ENCODE results near the gene SLC6A2.
"Not testable (repeated sequence)": the region's sequence is repeated elsewhere in the genome, so short reads cannot be mapped to it uniquely, and the experiment has no call there.

SLC6A2 gene

DNA sequence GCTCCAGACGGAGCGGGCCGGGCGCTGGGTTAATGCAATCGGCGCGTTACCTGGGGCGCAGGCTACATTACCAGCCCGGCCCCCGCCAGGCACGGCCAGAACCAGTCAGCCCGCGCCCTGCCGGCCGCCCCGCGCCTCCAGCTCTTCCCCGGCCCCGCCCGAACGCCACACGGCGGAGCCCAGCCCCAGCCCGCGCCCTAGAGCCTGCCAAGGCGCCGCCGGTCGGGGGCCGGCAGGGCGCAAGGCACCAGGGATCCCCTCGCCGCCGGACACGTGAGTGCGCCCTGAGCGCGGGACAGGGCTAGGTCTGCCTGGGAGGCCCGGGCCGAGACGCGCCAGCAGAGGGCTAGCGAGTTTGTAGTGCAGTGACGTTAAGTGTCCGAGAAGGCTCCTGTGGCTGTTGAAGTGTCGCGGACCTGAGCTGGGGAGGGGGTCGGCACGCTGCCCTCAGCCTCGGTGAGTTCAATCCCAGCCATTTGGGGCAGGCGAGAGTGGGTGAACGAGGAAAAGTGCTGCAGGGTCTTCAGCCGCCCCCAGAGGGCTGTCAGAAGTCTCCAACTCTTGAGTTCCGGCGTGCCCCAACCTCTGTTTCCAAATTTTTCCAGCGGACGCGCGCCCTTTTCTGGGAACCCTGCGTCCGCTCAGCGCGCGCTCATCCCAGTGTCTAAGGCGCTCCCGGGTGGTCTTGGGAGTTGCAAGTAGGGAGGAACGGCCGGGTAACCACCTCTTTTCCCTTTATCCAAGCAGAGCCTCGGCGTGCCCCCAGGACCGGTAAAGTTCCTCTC is at the start of gene SLC6A2:
Gene SLC6A2 (plus strand): TSS at position 92 of the 785 bp plus-strand sequence. CDS start 707 bp downstream, outside the sequence.
- in situ Hi-C loops (cut with MboI; ENCODE audit: low sequenced_read_pairs): no loop called here

DNA sequence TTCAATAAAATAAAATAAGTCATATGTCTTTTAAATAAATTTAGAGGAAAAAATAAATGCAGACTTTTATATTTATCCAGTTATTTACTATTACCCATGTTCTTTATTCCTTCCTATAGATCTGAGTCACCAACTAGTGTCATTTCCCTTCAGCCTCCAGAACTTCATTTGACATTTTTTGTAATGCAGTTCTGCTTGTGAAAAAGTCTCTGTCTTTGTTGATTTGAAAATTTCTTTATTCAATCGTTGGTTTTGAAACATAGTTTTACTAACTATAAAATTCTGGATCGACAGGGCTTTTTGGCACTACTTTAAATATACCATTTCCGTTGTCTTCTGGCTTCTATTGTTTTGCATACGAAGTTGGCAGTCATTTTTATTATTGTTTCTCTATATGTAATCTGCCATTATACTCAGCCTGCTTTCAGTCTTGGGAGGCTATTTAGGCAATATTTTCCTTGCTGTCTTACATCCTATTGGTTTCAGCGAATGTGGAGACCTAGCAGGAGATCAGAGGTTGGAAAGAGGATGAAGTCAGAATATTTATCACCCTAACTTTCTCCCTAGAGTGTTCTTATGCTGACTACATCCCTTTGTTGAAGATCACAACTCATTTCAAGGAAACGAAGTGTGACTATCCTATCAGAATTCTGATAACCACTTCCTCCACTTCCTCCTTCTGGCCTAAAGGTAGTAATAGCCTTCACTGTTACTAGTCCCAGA is 42.0 kb upstream of the SLC6A2 start:
- in situ Hi-C loops (cut with MboI; ENCODE audit: low sequenced_read_pairs): no loop called here

DNA sequence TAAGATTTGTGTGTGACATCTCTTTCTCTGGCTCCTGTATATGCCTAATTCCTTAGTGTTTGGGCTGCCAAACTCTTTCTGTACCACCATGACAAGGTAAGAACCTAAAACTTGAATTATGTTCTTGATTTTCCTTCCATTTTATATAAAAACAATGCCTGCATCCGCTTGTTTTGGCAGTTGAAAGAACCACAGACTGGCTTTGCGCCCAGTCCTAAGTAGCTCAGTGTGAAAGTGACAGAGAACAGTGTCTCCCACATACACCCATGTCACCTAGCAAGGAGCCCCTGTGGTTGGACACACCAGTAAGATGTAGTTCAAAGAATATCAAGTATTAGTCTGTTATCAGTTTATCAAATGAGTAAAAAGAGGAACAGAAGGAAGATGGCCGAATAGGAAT is 40.7 kb upstream of the SLC6A2 start:
- in situ Hi-C loops (cut with MboI; ENCODE audit: low sequenced_read_pairs): no loop called here

DNA sequence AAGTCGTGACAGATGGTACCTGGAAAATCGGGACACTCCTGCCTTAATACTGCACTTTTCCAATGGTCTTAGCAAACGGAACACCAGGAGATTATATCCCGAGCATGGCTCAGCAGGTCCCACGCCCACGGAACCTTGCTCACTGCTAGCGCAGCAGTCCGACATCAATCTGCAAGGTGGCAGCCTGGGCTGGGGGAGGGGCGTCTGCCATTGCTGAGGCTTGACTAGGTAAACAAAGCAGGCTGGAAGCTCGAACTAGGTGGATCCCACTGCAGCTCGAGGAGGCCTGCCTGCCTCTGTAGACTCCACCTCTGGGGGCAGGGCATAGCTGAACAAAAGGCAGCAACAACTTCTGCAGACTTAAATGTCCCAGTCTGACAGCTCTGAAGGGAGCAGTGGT is 40.1 kb upstream of the SLC6A2 start:
- in situ Hi-C loops (cut with MboI; ENCODE audit: low sequenced_read_pairs): not testable (repeated sequence)

DNA sequence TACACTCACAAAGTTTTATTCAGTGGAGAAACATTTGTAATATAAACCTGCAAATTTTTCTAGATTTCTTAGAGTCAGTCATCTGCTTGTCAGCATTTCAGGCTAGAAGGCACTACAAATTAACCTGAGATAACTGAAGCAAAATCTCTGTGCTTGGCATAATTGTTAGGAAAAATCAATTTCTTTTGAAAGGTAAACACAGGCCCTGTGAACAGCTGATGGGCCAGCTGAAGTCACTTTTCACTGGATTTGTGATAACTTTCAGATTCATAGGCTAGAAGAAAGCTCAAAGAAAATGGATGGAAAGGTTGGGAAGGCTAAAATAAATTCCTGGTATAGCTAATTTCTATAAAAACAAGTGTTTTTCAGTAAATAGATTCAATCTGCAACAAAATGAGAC is 34.0 kb upstream of the SLC6A2 start:
- in situ Hi-C loops (cut with MboI; ENCODE audit: low sequenced_read_pairs): no loop called here

DNA sequence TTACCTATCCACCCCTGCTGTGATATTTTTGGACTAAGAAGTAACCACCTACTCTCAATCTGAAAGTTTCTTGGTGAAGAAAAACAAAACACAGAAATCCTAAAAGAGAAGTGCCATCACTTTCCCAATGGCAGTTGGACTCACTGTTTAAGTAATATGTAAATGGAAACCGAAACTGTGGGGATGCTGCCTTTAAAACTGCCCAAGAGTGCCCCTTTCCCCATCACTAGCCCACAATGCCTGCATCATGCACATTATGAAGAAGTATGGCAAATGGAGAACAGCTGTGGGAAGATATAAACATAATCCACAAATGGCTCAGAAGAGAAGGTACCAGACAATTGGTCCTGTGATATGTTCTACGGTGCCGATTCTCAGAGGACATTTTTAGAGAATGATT is 33.5 kb upstream of the SLC6A2 start:
- in situ Hi-C loops (cut with MboI; ENCODE audit: low sequenced_read_pairs): no loop called here

DNA sequence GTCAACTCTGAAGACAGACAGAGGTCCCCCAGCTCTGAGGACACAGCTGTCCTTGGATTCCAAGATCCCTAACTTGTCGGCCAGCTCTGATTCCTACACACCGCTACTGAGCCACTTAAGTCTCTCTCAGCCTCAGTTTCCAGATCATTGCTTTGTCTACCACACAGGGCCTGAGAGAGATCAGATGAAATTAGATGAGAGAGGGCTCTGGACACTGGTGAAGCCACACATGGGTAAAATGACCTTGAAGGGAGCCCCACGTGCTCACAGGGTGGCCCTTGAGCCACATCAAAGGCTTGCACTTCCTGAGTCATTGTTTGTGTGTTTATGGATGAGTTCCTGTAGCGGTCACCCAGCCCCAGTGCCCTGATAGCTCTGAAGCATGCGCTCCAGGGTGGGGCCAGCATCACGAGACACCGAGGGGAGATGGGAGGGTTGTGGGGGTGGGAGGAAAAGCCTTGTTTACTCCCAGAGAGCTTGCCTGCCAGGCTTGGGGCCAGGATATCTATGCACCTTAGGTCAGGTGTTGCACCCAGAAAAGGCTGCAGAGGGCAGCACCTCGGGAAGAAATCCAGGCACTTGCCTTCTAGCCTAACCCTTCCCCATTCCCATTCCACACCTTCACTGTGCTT is 32.7 kb upstream of the SLC6A2 start:
- in situ Hi-C loops (cut with MboI; ENCODE audit: low sequenced_read_pairs): no loop called here

DNA sequence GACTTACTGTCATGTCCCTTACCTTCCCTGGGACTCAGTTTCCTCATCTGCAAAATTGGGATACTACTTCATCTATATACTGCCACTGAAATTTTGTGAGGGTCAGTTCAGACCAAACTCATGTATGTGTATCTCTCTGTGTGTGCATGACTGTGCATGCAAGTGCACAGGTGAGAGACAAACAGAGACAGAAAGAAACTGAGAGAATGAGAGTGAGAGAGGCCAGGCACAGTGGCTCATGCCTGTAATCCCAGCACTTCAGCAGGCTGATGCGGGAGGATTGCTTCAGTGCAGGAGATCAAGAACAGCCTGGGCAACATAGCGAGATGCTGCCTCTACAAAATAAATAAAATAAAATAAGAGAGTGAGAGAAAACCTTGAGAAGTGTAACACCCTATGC is 32.1 kb upstream of the SLC6A2 start:
- in situ Hi-C loops (cut with MboI; ENCODE audit: low sequenced_read_pairs): no loop called here

DNA sequence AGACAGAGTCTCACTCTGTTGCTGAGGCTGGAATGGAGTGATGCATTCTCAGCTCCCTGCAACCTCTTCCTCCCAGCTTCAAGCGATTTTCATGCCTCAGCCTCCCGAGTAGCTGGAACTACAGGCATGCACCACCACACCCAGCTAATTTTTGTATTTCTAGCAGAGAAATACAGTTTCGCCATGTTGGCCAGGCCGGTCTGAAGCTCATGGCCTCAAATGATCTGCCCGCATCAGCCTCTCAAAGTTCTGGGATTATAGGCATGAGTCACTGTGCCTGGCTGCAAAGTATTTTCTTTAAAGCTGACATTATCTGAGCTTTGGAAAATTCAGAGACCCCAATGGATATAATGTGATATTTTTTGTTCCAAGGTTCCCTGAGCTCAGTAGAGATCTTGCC is 31.1 kb upstream of the SLC6A2 start:
- in situ Hi-C loops (cut with MboI; ENCODE audit: low sequenced_read_pairs): no loop called here

DNA sequence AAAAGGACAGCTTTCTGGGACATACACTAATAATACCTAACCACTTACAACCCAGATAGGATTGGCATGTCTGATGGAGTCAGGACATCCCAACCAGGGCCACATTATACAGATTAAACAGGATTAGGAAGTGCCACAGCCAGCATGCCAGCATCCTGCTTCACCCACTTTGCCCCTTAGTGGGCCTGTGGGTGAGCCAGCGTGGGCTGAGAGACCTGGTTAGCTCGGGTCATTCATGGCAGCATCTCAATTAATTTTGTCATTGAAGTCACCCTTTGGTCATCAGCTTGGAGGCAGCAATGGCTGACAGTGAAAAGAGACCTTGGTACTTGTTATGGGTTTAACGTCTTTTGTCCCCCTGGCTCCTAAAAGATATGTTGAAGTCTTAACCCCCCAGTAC is 29.9 kb upstream of the SLC6A2 start:
- in situ Hi-C loops (cut with MboI; ENCODE audit: low sequenced_read_pairs): no loop called here

DNA sequence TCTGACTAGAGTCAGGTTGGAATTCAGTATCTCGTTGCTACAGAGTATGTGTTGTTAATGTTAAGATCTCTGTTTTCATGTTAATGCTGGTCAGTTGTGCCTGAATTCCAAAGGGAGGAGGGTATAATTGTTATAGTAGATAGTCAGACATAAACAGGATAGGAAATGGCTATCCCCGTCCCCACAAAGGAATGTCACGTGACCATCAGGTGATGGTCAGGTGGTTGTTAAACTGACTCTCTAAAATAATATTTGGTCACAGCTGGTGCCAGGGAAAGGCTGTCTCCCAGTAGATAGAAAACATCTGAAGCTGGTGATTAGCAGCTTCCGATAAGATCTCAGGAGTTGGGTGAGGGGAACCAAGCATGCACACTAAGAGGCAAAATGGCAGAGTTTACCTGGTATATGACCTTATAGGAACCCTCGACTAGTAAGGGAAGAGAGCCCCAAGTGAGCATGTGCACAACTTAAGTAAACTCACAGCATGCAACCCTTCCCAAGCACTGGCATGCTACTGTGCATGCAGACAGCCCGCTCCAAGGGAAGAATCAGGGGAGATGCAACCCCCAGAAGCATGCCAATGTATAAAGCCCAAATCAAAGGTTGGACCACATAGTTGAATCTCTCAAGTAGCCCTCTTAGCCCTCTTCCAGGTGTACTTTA is 27.4 kb upstream of the SLC6A2 start:
- in situ Hi-C loops (cut with MboI; ENCODE audit: low sequenced_read_pairs): no loop called here

DNA sequence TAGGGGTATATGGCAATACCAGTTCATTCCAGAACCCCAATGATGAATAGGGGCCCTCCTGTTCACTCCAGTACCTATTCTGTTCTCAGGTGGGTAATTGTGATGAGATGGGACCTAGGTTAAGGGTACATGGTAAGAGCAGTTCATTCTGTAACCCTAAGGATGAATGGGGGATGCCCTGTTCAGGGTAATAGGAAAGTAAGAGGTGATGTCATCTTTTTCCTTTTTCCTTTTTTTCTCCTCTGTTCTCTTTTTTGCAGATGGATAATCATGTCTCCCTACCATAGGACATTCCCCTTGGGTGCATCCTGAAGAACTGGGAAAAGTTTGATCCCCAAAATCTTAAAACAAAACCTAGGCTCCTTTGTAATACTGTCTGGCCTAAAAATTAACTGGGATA is 25.0 kb upstream of the SLC6A2 start:
- in situ Hi-C loops (cut with MboI; ENCODE audit: low sequenced_read_pairs): no loop called here

DNA sequence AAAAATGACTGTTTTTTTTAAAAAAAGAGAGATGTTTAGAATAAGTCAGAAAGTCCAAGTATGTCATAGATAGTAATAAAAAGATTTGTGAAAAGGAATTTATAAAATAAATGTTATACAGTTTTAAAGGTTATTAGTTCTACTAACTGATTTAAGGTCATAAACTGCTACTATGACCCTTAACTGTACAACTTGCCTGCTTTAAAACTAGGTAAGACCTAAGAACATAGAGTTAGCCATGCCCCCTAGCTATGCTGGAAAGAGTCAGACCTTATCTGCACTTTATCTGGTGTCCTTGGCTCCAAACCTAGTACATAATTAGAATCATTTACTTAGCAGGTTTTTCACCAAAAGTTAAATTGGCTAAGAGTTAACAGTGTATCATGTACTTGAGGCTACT is 23.5 kb upstream of the SLC6A2 start:
- in situ Hi-C loops (cut with MboI; ENCODE audit: low sequenced_read_pairs): no loop called here

DNA sequence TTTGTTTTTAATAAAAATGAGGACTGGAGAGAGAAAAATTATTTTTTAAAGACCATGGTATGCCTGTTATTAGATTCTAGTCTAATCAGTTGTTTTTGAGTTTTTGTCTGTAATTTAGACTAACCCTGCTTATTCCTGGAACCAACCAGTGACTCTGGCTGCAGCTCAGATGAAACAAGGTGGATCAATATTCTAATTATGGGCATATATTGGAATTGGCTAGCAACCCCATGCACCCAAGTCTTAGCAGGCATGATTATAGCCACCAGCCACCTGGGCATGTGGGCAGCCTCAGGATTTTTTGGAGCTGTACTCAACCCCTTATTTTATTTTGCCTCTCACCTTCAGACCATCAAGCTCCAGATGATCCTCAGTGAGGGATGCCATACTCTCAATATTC is 21.6 kb upstream of the SLC6A2 start:
- in situ Hi-C loops (cut with MboI; ENCODE audit: low sequenced_read_pairs): no loop called here

DNA sequence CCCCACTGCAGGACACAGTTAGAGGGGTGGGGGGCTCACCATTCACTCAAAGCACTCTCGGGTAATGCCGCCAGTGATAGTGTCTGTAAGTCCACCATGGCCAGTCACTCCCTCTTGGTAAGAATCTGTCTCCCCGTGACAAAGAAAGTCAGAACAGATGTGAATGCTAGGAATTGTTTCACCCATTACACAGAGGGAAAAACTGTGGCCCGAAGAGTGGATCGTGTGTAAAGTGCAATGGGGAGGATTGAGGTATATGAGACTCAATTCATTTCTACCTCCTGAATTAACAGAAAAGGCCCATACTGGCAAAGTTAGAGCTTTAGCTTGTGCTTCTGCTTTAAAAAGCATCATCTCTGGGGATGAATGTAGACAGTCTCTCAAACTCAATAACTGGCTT is 17.5 kb upstream of the SLC6A2 start:
- in situ Hi-C loops (cut with MboI; ENCODE audit: low sequenced_read_pairs): no loop called here

DNA sequence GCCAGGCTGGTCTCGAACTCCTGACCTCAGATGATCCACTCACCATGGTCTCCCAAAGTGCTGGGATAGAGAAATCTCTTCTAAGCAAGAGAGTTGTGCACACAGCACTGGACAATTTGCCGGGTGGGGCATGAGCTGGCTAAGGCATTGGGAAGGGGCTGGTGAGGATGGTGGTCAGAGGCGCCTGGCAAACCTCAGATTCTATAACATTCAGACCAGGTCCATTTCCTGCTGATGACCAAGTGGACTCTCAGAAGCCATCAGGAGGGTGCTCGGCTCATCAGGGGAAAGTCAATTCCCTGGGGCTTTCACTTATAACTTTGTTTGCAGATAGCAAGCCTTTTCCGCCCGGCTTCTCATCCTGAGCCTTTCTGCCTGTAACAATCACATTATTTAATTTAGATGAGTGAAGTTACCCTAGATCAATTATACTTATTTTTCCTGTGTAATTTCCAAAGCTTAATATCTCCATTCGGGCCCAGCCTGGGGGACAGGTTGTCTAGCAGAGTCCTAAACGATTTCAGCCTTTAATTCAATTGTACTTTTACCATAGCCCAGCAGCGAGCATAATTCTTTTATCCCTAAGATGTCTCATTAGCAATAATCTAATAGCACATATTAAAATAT is 15.0 kb upstream of the SLC6A2 start:
- in situ Hi-C loops (cut with MboI; ENCODE audit: low sequenced_read_pairs): no loop called here

DNA sequence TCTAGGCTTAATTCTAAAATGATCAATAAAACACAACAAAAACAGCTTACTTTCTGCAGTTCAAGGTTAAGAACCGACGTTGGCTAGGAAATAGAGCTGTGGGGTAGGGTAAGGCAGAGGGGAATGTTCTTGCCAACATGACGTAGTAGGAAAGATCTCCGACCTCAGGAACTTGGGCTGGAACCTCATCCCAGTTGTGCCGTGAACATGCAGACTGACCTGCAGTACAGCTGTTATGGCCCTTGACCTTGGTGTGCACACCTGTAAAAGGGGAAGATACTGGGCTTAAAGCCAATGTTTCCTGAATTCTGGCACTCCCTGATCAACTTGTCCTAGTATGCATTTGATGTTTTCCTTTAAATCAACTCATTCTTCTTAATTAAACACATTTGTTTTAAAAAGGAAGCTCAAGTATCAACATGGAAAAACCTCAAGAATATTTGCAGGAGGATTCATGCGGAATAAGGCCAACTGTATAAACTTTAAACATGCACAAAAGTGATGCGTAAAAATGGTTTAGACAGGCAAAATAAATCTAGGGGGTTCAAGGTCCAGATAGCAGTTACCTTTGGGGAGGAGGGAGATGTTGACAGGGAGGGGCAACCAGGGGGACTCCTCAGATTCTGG is 14.2 kb upstream of the SLC6A2 start:
- in situ Hi-C loops (cut with MboI; ENCODE audit: low sequenced_read_pairs): no loop called here

DNA sequence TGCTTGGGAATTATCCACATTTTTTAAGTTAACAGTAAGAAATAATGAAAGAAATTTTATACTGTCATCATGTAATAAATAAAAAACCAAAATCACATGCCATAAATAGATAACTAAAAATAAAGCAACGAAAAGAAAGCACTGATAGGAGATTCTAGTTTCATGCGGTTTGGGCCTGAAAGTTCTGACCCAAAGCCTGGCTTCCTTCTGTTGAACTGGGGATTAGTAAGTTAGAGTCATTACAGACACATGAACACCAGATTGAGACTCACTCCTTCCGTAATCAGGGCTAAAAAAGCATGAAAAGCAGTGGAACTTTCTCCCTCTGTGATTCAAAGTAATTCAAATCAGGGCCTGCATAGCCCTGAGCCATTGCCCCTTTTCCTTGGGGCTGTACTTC is 13.2 kb upstream of the SLC6A2 start:
- in situ Hi-C loops (cut with MboI; ENCODE audit: low sequenced_read_pairs): no loop called here

DNA sequence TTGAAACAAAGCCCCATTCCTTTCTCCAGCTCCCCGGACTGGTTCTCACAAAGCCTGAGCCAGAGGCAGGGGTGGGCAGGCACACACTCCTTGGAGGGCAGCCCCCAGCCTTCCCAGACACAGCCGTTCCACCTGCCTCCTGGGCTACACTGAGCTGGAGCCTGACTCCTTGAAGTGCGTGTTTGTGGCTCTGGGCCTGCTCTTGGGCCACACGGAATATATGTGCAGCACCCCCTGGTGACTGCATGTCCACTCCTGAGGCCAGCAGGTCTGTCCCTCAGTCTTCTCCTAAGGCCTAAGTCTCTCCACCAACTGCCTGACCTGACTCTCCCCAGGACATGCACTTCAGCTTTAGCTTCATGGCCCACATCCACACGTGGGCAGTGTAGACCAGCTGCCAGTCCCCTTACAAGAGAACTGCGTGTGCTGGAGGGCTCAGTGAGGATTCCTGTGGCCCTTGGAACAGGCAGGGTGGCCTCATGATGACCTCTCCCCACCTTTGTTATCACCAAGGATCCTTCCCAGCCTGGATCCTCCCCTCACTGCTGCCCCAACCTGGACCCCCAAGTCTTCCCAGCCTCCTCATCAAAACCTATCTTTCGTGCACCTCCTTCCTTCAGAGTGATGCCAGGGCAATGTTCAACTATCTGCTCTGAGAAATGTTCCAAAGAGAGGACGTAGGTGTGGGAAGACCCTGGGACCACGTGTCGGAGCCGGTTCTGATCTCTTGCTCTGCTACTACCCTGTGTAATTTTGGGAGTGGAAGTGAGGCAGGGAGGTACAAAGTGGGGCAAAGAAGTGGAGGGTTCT is 12.4 kb upstream of the SLC6A2 start:
- in situ Hi-C loops (cut with MboI; ENCODE audit: low sequenced_read_pairs): no loop called here

DNA sequence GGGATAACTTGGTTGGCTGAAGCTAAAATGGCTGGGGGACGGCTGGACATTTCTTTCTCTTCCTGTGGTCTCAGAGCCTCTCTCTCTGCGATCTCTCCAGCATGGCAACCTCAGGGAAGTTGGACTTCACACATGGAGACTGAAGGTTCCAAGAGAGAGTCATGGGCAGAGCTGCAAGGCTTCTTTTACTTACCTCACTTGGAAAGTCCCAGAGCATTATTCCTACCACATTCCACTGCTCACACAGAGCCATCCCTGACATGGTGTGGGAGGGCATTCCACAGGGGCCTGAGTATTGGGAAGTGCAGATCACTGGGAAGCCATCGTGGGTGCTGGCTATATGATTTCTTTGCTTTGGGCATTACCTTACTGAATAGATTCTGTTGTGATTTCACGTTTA is 9.8 kb upstream of the SLC6A2 start:
- in situ Hi-C loops (cut with MboI; ENCODE audit: low sequenced_read_pairs): no loop called here
